ENCODE results near the gene C7orf25. TPM values are rescaled to one million over a fixed set of nuclear protein-coding genes. Genes with fewer than 3 reads are reported as not detected.

C7orf25 gene
- total RNA-seq, 3 donors from 2014 or later, result 10.9 to 13.6 (median 11.8) TPM

- Histone ChIP-seq H3K4me3 (no peak overlapping the region), H3K36me3 (no peaks in the 10 kb centered on the region), H3K27ac (no peak overlapping the region), H3K4me1 (no peaks in the 10 kb centered on the region), H3K9me3 (peaks cover 0 to 4% of the 10 kb centered on the region in 2 donors), H3K27me3 (no peaks in the 10 kb centered on the region)
- intact Hi-C loops (cut with DNase I; ENCODE audit: low total_unique reads), result no loop called here
- no peak for DNase-seq (ENCODE audit: low spot score in 2 of 2)
- TF ChIP-seq CTCF (IDR thresholded peaks at IDR 0.05), result no peak
- TF ChIP-seq POLR2A (IDR thresholded peaks at IDR 0.05), result no peak
- no peak for TF ChIP-seq POLR2AphosphoS5 (IDR thresholded peaks at IDR 0.05)
Measured at GRCh38 chr7:42953994-42954393, 42.1 kb upstream of the C7orf25 start.

DNA sequence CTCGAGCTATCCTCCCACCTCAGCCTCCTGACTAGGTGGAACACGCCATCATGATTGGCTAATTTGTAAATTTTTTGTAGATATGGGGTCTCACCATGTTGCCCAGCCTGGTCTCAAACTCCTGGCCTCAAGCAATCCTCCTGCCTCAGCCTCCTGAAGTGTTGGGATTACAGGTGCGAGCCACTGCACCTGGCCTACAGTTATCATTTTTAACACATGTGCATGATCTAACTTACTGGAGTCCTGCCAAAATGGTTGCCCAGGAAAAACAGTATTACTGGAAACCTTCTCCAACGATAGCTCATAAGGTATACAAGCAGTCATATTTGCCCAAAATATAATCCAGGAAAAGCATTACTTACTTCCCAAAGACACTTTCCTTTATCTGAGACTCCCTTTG, 40.5 kb upstream of the C7orf25 start:
- intact Hi-C loops (cut with DNase I; ENCODE audit: low total_unique reads), result no loop called here
- no peaks in the 10 kb centered on the region for H3K4me1 ChIP-seq
- H3K36me3 ChIP-seq, result no peaks in the 10 kb centered on the region
- H3K27me3 ChIP-seq, result no peaks in the 10 kb centered on the region
- no peak overlapping the region for H3K4me3 ChIP-seq
- TF ChIP-seq POLR2A (IDR thresholded peaks at IDR 0.05) (no peak), POLR2AphosphoS5 (IDR thresholded peaks at IDR 0.05) (no peak), CTCF (IDR thresholded peaks at IDR 0.05) (no peak)
- peaks cover 0 to 4% of the 10 kb centered on the region in 2 donors for H3K9me3 ChIP-seq
- DNase-seq (ENCODE audit: low spot score in 2 of 2), result no peak
- H3K27ac ChIP-seq, result no peak overlapping the region

GRCh38 chr7:42950417-42950816, 38.5 kb upstream of the C7orf25 start:
- H3K9me3 ChIP-seq, result no peaks in the 10 kb centered on the region
- no peak for TF ChIP-seq POLR2A (IDR thresholded peaks at IDR 0.05)
- TF ChIP-seq POLR2AphosphoS5 (IDR thresholded peaks at IDR 0.05), result no peak
- TF ChIP-seq CTCF (IDR thresholded peaks at IDR 0.05), result no peak
- no peak overlapping the region for H3K4me3 ChIP-seq
- DNase-seq (ENCODE audit: low spot score in 2 of 2), result no peak
- no peaks in the 10 kb centered on the region for H3K4me1 ChIP-seq
- no peak overlapping the region for H3K27ac ChIP-seq
- no peaks in the 10 kb centered on the region for H3K27me3 ChIP-seq
- intact Hi-C loops (cut with DNase I; ENCODE audit: low total_unique reads), result no loop called here
- H3K36me3 ChIP-seq, result no peaks in the 10 kb centered on the region

GRCh38 chr7:42947521-42947920, 35.7 kb upstream of the C7orf25 start:
- Histone ChIP-seq H3K27me3 (no peaks in the 10 kb centered on the region), H3K36me3 (no peaks in the 10 kb centered on the region)
- TF ChIP-seq POLR2AphosphoS5 (IDR thresholded peaks at IDR 0.05) (no peak), CTCF (IDR thresholded peaks at IDR 0.05) (no peak), POLR2A (IDR thresholded peaks at IDR 0.05) (no peak)

DNA sequence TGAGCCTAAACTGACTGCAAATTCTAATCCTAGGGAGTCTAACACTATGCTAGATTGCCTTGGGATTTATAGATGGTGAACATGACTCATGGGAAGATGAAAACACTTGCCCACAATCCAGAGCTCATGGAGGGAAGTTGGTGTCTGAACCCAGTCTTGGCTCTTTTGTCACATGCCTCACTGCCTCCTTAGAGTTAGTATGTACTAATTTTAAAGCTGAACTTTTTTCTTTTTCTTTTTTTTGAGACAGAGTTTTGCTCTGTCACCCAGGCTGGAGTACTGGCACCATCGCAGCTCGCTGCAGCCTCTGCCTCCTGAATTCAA, 34.7 kb upstream of the C7orf25 start:
- TF ChIP-seq POLR2A (IDR thresholded peaks at IDR 0.05) (no peak), POLR2AphosphoS5 (IDR thresholded peaks at IDR 0.05) (no peak), CTCF (IDR thresholded peaks at IDR 0.05) (no peak)
- no peak for DNase-seq (ENCODE audit: low spot score in 2 of 2)
- Histone ChIP-seq H3K27ac (no peak overlapping the region), H3K9me3 (no peaks in the 10 kb centered on the region), H3K36me3 (no peaks in the 10 kb centered on the region), H3K4me1 (no peaks in the 10 kb centered on the region), H3K27me3 (no peaks in the 10 kb centered on the region), H3K4me3 (no peak overlapping the region)
- intact Hi-C loops (cut with DNase I; ENCODE audit: low total_unique reads), result no loop called here

More at GRCh38 chr7:42947521-42947920, 35.7 kb upstream of the C7orf25 start:
- no peak overlapping the region for H3K27ac ChIP-seq
- intact Hi-C loops (cut with DNase I; ENCODE audit: low total_unique reads), result no loop called here
- H3K4me1 ChIP-seq, result no peaks in the 10 kb centered on the region
- no peak overlapping the region for H3K4me3 ChIP-seq
- DNase-seq (ENCODE audit: low spot score in 2 of 2), result no peak
- no peaks in the 10 kb centered on the region for H3K9me3 ChIP-seq

All from breast epithelium (tissue), 4 donors.